Thymus (tissue), 14 donors: ENCODE data around the gene REELD1. TPM values are rescaled to one million over a fixed set of nuclear protein-coding genes. Genes with fewer than 3 reads are reported as not detected.

Source experiments
- DNase-seq, 9 donors: peaks; one replicate each; pipeline ENCODE4 v3.0.0-alpha.2; 2013; ENCODE audit warnings: low spot score in 9 of 9, low read depth in 6 of 9, missing footprints in 1 of 9
- H3K27ac ChIP-seq, 2 donors: one replicate each; pipeline ENCODE4 v1.5.1; 2013; ENCODE audit warnings: control low read depth in 1 of 2, low read depth in 1 of 2, low read length in 1 of 2, mild to moderate bottlenecking in 1 of 2, moderate library complexity in 1 of 2
- H3K27me3 ChIP-seq, 2 donors: one replicate each; pipeline ENCODE4 v1.5.1; 2013; ENCODE audit warnings: low read length in 1 of 2; ENCODE audit not compliant: control insufficient read depth in 2 of 2, insufficient read depth in 1 of 2
- H3K36me3 ChIP-seq, 2 donors: one replicate each; pipeline ENCODE4 v1.5.1; 2013; ENCODE audit warnings: low read length in 1 of 2, mild to moderate bottlenecking in 1 of 2, moderate library complexity in 1 of 2; ENCODE audit not compliant: control insufficient read depth in 2 of 2, insufficient read depth in 2 of 2
- H3K4me1 ChIP-seq, 2 donors: one replicate each; pipeline ENCODE4 v1.5.1; 2013; ENCODE audit warnings: low read length in 2 of 2; ENCODE audit not compliant: control insufficient read depth in 2 of 2, insufficient read depth in 2 of 2
- H3K4me3 ChIP-seq, 2 donors: one replicate each; pipeline ENCODE4 v1.5.1; 2013; ENCODE audit warnings: low read length in 2 of 2, control low read depth in 1 of 2, mild to moderate bottlenecking in 1 of 2
- H3K9me3 ChIP-seq, 2 donors: one replicate each; pipeline ENCODE4 v1.5.1; 2013; ENCODE audit warnings: low read length in 1 of 2, mild to moderate bottlenecking in 1 of 2; ENCODE audit not compliant: control insufficient read depth in 2 of 2, insufficient read depth in 1 of 2
- WGBS: extraction: QIAGEN DNeasy Blood & Tissue Kit; methylation state at CpG from one replicate; pipeline ENCODE4 v1.1.7; 2013; 5-methylcytosine and 5-hydroxymethylcytosine counted together
- long read RNA-seq, 10 donors: transcript quantifications; one replicate each; lab custom pipeline, GENCODE V29; 2026
- polyA plus RNA-seq: library from polyadenylated mRNA; stranded (reverse); fragments of 200-250 nt; gene quantifications from one replicate; pipeline ENCODE4 v1.2.3, GENCODE V29; 2013
- total RNA-seq: library from RNA; stranded (reverse); fragments of 120-200 nt; gene quantifications from one replicate; pipeline ENCODE4 v1.2.4, GENCODE V29; 2013
- donor health status: healthy.

The REELD1 gene
- total RNA-seq (0.05 TPM), polyA plus RNA-seq (1.4 TPM)
- long read RNA-seq, donor 1: 0 reads
- long read RNA-seq, donor 2: 0 reads
- long read RNA-seq, donor 3: 0 reads
- long read RNA-seq, donor 4: 0 reads
- long read RNA-seq, donor 5: 0 reads
- long read RNA-seq, donor 6: 0 reads
- long read RNA-seq, donor 7: 0 reads
- long read RNA-seq, donor 8: 0 reads
- long read RNA-seq, donor 9: 0 reads
- long read RNA-seq, donor 10: 0 reads

DNA sequence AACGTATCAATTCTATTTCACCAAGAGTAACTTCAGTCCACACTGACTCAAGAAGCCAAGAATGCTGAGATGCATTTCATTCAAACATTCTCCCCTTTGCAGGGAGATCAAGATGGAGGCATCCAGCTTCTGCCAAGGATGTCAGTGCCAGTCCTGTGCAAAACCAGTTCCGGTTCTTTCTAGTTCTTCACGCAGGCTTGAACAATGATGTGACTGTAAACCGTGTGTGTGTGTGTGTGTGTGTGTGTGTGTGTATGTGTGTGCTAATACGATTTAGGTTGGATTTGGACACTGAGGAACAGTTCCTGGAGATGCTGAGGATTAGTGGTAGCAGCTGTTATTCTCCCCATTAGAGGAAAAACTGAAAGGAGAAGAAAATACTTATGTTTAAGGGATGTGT is at the start of gene REELD1:
Gene REELD1, plus strand, starts transcription at position 301 of the 400 bp plus-strand sequence. CDS start 2,415 bp downstream, outside the sequence.
- H3K4me1 ChIP-seq: no peaks in the 10 kb centered on the region
- H3K27me3 ChIP-seq: no peaks in the 10 kb centered on the region
- H3K27ac ChIP-seq: no peak within 1 kb of the TSS
- WGBS: 93% methylated on average over 5 of the region's 5 CpGs
- DNase-seq: no peak
- H3K36me3 ChIP-seq: no peaks in the 10 kb centered on the region
- no peaks in the 10 kb centered on the region for H3K9me3 ChIP-seq
- H3K4me3 ChIP-seq: no peak within 1 kb of the TSS

DNA sequence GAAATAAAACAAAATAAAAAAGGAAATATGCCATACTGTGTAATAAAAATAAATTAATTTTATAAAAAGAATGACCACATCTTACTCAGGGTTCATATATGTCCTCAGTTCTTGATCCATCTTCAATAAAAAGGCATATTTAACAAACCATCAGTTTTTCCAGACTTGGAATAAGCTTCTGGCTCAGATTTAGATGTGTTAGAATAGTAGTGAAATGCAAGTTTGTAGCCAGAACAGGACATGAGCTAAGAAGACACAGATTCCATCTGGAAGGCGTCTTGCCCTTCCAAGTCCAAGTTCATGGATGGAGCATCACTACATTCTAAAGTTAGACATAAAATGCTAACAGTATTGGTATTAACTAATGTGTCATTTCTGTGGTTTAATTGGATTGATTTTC is 49.1 kb upstream of the REELD1 start:
- Histone ChIP-seq H3K27me3 (no peaks in the 10 kb centered on the region), H3K27ac (peak overlapping the region in 1 of 2 donors; percentile 28), H3K4me3 (no peak overlapping the region), H3K4me1 (no peaks in the 10 kb centered on the region), H3K36me3 (no peaks in the 10 kb centered on the region), H3K9me3 (no peaks in the 10 kb centered on the region)
- DNase-seq: no peak
- WGBS: 94% methylated on average over 1 of the region's 1 CpG

DNA sequence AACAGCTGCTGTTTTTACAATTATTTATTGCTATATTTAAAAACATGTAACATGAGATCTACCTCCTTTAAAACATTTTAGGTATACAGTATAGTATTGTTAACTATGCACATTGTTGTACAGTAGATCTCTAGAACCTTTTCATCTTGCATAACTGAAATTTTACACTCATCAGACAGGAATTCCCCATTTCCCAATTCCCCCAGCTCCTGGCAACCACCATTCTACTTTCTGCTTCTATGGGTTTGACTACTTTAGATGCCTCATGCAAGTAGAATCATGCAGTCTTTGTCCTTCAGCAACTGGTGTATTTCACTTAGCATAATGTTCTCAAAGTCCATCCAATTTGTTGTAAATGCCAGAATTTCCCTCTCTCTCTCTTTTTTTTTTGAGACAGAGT is 48.5 kb upstream of the REELD1 start:
- DNase-seq: peak in 1 of 9 donors; percentile 19
- H3K36me3 ChIP-seq: no peaks in the 10 kb centered on the region
- H3K27ac ChIP-seq: no peak overlapping the region
- H3K27me3 ChIP-seq: no peaks in the 10 kb centered on the region
- H3K9me3 ChIP-seq: no peaks in the 10 kb centered on the region
- H3K4me1 ChIP-seq: no peaks in the 10 kb centered on the region
- H3K4me3 ChIP-seq: no peak overlapping the region

DNA sequence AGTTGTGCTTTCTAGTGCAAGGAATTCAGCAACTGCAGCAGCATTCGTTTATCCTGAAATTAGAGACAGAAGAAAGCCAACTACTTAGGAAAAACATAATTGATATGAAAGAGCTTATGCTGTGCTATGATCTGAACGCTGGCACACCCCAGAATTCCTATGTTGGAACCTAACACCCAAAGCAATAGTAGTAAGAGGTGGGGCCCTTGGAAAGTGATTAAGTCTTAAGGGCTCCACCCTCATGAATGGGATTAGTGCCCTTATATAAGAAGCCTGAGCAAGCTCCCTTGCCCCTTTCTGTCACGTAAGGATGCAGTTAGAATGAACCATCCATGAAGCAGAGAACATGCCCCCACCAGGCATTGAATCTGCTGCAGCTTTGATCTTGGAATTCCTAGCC is 44.2 kb upstream of the REELD1 start:
- DNase-seq: no peak
- H3K27me3 ChIP-seq: no peaks in the 10 kb centered on the region
- no peaks in the 10 kb centered on the region for H3K36me3 ChIP-seq
- no peaks in the 10 kb centered on the region for H3K9me3 ChIP-seq
- H3K4me3 ChIP-seq: no peak overlapping the region
- H3K4me1 ChIP-seq: no peaks in the 10 kb centered on the region
- no peak overlapping the region for H3K27ac ChIP-seq
- WGBS: 93% methylated on average over 3 of the region's 3 CpGs

DNA sequence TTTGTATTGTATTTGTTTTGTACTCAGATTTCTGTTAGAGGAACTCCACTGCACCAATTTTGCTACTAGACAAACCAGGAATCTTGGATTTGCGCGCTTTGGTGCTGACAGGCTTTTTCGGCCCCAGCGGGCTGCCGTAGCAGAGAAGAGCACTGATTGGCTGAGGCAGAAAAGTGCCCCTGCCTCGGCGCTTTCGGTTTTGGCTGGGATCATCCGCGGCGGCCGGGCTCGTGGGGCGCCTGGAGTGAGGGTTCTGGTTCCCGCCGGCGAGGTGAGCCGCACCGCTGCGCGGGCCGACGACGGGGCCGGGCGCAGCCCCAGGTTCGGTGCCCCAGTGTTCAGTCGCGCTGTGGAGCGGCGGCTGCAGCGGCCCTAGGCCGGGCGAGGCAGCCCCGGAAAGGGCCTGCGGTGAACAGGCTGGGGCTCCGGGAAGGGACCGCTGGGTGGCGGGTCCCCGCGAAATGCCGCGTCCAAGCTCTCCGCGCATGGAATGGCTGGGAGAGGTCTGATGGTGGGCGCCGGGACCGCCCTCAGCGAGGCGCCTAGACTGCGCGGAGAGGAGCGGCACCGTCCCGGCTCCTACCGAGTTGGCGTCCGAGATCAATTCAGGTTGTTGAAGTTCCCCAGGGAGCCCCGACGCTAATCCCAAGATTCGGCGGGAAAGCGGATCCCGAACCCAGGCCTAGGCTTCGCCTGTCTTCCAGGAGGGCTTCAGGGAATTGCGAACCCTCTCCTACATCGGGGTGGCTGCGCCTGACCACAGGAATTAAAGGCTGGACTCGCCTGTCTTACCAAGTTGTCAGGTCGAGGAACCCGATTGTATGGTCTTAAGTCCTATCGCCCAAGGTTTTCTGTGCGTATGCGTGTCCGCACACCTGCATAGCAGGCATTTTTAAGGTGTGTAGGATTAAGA is 38.5 kb upstream of the REELD1 start, which contains the start of gene LSM6:
Gene LSM6, plus strand, starts transcription at position 178 of the 913 bp plus-strand sequence. CDS start 7,204 bp downstream, outside the sequence.
- Histone ChIP-seq H3K36me3 (peaks cover 0 to 6% of the 10 kb centered on the region in 2 donors), H3K27me3 (no peaks in the 10 kb centered on the region), H3K9me3 (no peaks in the 10 kb centered on the region), H3K4me1 (peaks cover 3 to 5% of the 10 kb centered on the region in 2 donors), H3K27ac (peak within 1 kb of the TSS; percentile 72 to 93), H3K4me3 (peak within 1 kb of the TSS; percentile 78 to 90)
- WGBS: under 1% methylated on average over 75 of the region's 75 CpGs
- DNase-seq: peak; percentile 61 to 91 (median 76)

DNA sequence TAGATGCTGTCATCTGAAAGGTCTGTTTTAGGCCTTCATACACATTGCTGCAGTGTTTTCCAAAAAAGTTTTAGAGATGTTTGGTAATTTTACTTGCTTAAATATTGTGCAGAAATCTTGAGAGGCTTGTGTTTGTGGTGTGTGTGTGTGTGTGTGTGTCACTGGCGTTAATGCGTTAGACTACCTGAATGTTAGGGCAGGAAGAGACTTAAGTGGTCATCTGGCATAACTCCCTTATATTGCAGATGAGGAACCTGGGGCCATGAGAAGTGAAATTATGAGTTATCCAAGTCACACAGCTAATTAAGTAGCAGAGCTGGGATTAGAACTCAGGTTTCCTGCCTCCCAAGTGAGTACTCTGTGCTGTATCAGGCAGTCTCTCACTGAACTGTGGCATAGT is 37.4 kb upstream of the REELD1 start:
- no peak overlapping the region for H3K27ac ChIP-seq
- DNase-seq: peak in 1 of 9 donors; percentile 17

DNA sequence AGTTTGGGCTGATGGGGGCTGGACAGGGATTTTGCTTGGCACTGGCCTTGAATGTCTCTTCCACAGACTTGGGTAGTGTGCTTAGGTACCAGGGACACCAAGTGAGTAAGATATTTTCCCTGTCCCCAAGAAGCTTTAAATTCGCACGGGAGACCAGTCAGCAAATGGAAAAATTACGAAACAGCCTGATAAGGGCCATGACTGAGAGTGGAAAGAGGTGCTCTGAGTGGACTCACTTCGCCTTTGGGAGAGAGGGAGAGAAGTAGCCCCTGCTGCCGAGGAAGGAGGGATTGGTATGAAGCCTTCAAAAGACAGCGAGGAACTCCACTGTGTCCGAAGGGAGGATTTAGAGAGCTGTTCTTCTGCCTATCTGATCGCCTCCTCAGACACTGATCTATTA is 36.2 kb upstream of the REELD1 start:
- H3K27me3 ChIP-seq: no peaks in the 10 kb centered on the region
- WGBS: 97% methylated on average over 8 of the region's 8 CpGs
- H3K4me1 ChIP-seq: peaks cover 3 to 5% of the 10 kb centered on the region in 2 donors
- DNase-seq: no peak
- H3K9me3 ChIP-seq: no peaks in the 10 kb centered on the region
- no peak overlapping the region for H3K4me3 ChIP-seq
- peaks cover 0 to 9% of the 10 kb centered on the region in 2 donors for H3K36me3 ChIP-seq
- H3K27ac ChIP-seq: no peak overlapping the region

More for the DNA sequence above, 37.4 kb upstream of the REELD1 start:
- 92% methylated on average over 2 of the region's 2 CpGs for WGBS
- H3K27me3 ChIP-seq: no peaks in the 10 kb centered on the region
- H3K9me3 ChIP-seq: no peaks in the 10 kb centered on the region
- H3K4me3 ChIP-seq: peak overlapping the region; percentile 78 to 90
- H3K4me1 ChIP-seq: peaks cover 3 to 5% of the 10 kb centered on the region in 2 donors
- peaks cover 0 to 6% of the 10 kb centered on the region in 2 donors for H3K36me3 ChIP-seq

DNA sequence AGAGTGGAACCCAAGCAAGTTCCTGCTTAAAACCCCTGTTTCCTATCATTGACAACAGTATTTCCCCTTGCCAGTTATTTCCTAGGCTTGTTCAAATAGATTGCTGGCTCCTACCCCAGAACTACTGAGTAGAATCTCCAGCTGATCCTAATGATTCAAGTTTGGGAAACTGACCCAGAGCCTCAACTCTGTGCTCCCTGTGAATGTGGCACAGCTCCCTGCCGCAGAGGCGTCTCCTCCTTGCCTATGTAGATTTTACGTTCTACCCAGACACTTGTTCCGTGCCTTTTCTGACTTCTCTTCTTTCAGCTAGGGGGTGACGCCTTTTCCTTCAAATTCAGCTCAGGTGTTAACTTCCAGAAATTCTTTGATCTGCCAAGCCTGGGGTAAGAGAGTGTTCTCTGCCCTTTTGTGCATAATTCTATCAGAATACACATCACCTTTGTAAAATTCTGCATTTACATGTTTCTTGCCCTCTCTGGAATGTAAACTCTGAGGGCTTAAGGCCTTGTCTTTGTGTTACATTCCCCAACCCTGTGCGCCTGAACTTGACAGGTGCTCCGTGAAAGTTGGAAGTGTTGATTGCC is 34.5 kb upstream of the REELD1 start:
- Histone ChIP-seq H3K27me3 (no peaks in the 10 kb centered on the region), H3K9me3 (no peaks in the 10 kb centered on the region), H3K4me1 (peaks cover 3 to 5% of the 10 kb centered on the region in 2 donors), H3K4me3 (no peak overlapping the region), H3K27ac (no peak overlapping the region), H3K36me3 (peaks cover 5 to 22% of the 10 kb centered on the region in 2 donors)
- WGBS: 96% methylated on average over 7 of the region's 7 CpGs
- no peak for DNase-seq

DNA sequence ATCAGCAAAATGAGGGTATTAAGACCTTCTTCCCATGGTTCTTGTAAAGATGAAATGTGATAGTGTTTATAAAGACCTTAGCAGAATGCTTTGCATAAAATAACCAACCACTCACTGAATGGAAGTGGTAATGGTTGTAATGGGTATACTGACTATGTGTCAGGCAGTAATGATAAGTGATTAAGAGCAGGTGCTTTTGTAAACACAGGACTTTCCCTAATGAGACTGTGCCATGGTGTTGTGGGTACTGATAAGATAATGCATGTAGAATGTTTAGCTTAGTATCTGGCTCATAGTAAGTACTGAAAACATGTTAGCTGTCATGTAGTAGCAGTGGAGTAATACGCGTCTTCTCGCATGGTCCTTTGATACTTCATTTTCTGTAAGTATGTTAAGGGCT is 31.9 kb upstream of the REELD1 start:
- WGBS: over 99% methylated on average over 3 of the region's 3 CpGs
- DNase-seq: no peak
- no peak overlapping the region for H3K27ac ChIP-seq
- no peaks in the 10 kb centered on the region for H3K27me3 ChIP-seq
- H3K4me3 ChIP-seq: no peak overlapping the region
- no peaks in the 10 kb centered on the region for H3K9me3 ChIP-seq
- H3K36me3 ChIP-seq: peaks cover 6 to 38% of the 10 kb centered on the region in 2 donors
- peaks cover 0 to 3% of the 10 kb centered on the region in 2 donors for H3K4me1 ChIP-seq
